HG02763 (cell line): Measurements from ENCODE around the gene PCBP3.
"Not testable (repeated sequence)": the region's sequence is repeated elsewhere in the genome, so short reads cannot be mapped to it uniquely, and the experiment has no call there.

ENCODE experiments used
- ATAC-seq: cut with Tn5 transposase; IDR thresholded peaks from one replicate; pipeline ENCODE4 v1.9.1; 2021; ENCODE audit warnings: mild to moderate bottlenecking, moderate library complexity; ENCODE audit not compliant: unreplicated experiment

The PCBP3 gene

GRCh38 chr21:45870421-45870820 is 226.9 kb downstream of the PCBP3 start:
- no peak for ATAC-seq

GRCh38 chr21:45870851-45871615 is 227.5 kb downstream of the PCBP3 start:
- ATAC-seq, result no peak

GRCh38 chr21:45871616-45872236 is 228.2 kb downstream of the PCBP3 start:
- ATAC-seq, result no peak

- no peak for ATAC-seq
Observed at GRCh38 chr21:45872471-45872870, 228.9 kb downstream of the PCBP3 start.

- ATAC-seq, result no peak
Observed at GRCh38 chr21:45872902-45873301, 229.4 kb downstream of the PCBP3 start.

- no peak for ATAC-seq
Observed at GRCh38 chr21:45873418-45873817, 229.9 kb downstream of the PCBP3 start.

- ATAC-seq, result no peak
Observed at GRCh38 chr21:45873866-45874265, 230.3 kb downstream of the PCBP3 start.

GRCh38 chr21:45874716-45875415 is 231.3 kb downstream of the PCBP3 start:
- ATAC-seq, result no peak

GRCh38 chr21:45875416-45875760 is 231.9 kb downstream of the PCBP3 start:
- no peak for ATAC-seq

GRCh38 chr21:45875881-45876280 is 232.4 kb downstream of the PCBP3 start:
- ATAC-seq, result no peak

GRCh38 chr21:45876381-45877170 is 233.1 kb downstream of the PCBP3 start:
- no peak for ATAC-seq

GRCh38 chr21:45877171-45877438 is 233.6 kb downstream of the PCBP3 start:
- no peak for ATAC-seq

GRCh38 chr21:45877821-45878469 is 234.4 kb downstream of the PCBP3 start:
- no peak for ATAC-seq

GRCh38 chr21:45880097-45881068 is 236.9 kb downstream of the PCBP3 start:
- ATAC-seq, result no peak

GRCh38 chr21:45882645-45883044 is 239.1 kb downstream of the PCBP3 start:
- ATAC-seq, result no peak

- no peak for ATAC-seq
Observed at GRCh38 chr21:45883090-45883489, 239.6 kb downstream of the PCBP3 start.

- ATAC-seq, result no peak
Observed at GRCh38 chr21:45885597-45885929, 242.0 kb downstream of the PCBP3 start.

- not testable (repeated sequence) for ATAC-seq
Observed at GRCh38 chr21:45885930-45886601, 242.5 kb downstream of the PCBP3 start.

- ATAC-seq, result no peak
Observed at GRCh38 chr21:45886610-45887026, 243.1 kb downstream of the PCBP3 start.
